Gastroesophageal sphincter (tissue), 3 donors: ENCODE results near the gene IGSF9.

Experiments used
- CTCF ChIP-seq, 4 experiments: fragments of 200-600 bp in 2 of 4; fragments of 450-650 bp in 2 of 4; sonication (generic) in 1 of 4; IDR thresholded peaks; one replicate each; pipeline ENCODE4 v1.5.1; 2017 to 2019; ENCODE audit warnings: antibody characterized with exemption in 4 of 4, mild to moderate bottlenecking in 2 of 4, moderate library complexity in 2 of 4
- EP300 ChIP-seq: sonication (generic); formaldehyde crosslinking; IDR thresholded peaks from one replicate; pipeline ENCODE4 v1.6.1; 2017; ENCODE audit warnings: antibody characterized with exemption, mild to moderate bottlenecking
- POLR2A ChIP-seq, 2 donors: fragments of 450-650 bp; IDR thresholded peaks; one replicate each; pipeline ENCODE4 v1.6.1; 2017; ENCODE audit warnings: antibody characterized with exemption in 2 of 2, mild to moderate bottlenecking in 2 of 2, moderate library complexity in 1 of 2
- POLR2AphosphoS5 ChIP-seq: sonication (generic); formaldehyde crosslinking; IDR thresholded peaks from one replicate; pipeline ENCODE4 v1.6.1; 2017; ENCODE audit warnings: antibody characterized with exemption

GRCh38 chr1:159946242-159947187 lies 1.1 kb upstream of the IGSF9 start:
- no peak for TF ChIP-seq CTCF (IDR thresholded peaks at IDR 0.05)
- TF ChIP-seq POLR2A (IDR thresholded peaks at IDR 0.05) = no peak
- TF ChIP-seq POLR2AphosphoS5 = no peak
- TF ChIP-seq EP300 = no peak
